A673 (cell line): Measurements from ENCODE around the gene CUBN. TPM values are rescaled to one million over a fixed set of nuclear protein-coding genes. Genes with fewer than 3 reads are reported as not detected.

Experiments
- BruUV-seq: library from RNA; stranded (reverse); fragments of 400-500 nt; replicated peaks from 2 replicates; lab custom pipeline; 2021; lab: Mats Ljungman, UMichigan
- CTCF ChIA-PET: fragments of 300-600 bp; sonication (Branson Sonifier 250); formaldehyde crosslinking; loops from one replicate; lab custom pipeline; 2022; ENCODE audit warnings: antibody characterized with exemption; lab: Charles Lee
- POLR2A ChIA-PET: fragments of 300-600 bp; sonication (Branson Sonifier 250); formaldehyde crosslinking; loops from one replicate; lab custom pipeline; 2022; ENCODE audit warnings: antibody characterized with exemption; ENCODE audit not compliant: low non-redundant PET; lab: Charles Lee
- DNase-seq: peaks from one replicate; pipeline ENCODE4 v3.0.0-alpha.2; 2015; ENCODE audit warnings: low spot score
- H3K27ac ChIP-seq: fragments of 200-600 bp; sonication (generic); 2 replicates; pipeline ENCODE4 v1.5.1; 2016; ENCODE audit warnings: mixed run types, low read depth, mild to moderate bottlenecking, mixed read lengths, antibody characterized with exemption, low read length; ENCODE audit not compliant: poor library complexity, severe bottlenecking
- H3K27me3 ChIP-seq: fragments of 200-600 bp; sonication (generic); replicated peaks from 2 replicates; pipeline ENCODE4 v1.6.1; 2017; ENCODE audit warnings: mixed run types, low read depth, mild to moderate bottlenecking, mixed read lengths, antibody characterized with exemption, low read length; ENCODE audit not compliant: insufficient read depth, poor library complexity
- H3K36me3 ChIP-seq: fragments of 200-600 bp; sonication (generic); 2 replicates; pipeline ENCODE4 v1.6.1; 2016; ENCODE audit warnings: mixed run types, mild to moderate bottlenecking, mixed read lengths, antibody characterized with exemption, low read length; ENCODE audit not compliant: insufficient read depth, poor library complexity, severe bottlenecking
- H3K4me1 ChIP-seq: fragments of 200-600 bp; sonication (generic); 2 replicates; pipeline ENCODE4 v1.6.1; 2017; ENCODE audit warnings: mixed run types, mild to moderate bottlenecking, mixed read lengths, antibody characterized with exemption, low read length; ENCODE audit not compliant: insufficient read depth, poor library complexity, severe bottlenecking
- H3K4me3 ChIP-seq: fragments of 200-600 bp; sonication (generic); 2 replicates; pipeline ENCODE4 v1.5.1; 2016; ENCODE audit warnings: low read depth, mixed run types, mild to moderate bottlenecking, mixed read lengths, low read length; ENCODE audit not compliant: poor library complexity, severe bottlenecking
- H3K9me3 ChIP-seq: fragments of 200-600 bp; sonication (generic); 2 replicates; pipeline ENCODE4 v1.6.1; 2016; ENCODE audit warnings: mixed run types, low read depth, mild to moderate bottlenecking, mixed read lengths, antibody characterized with exemption, low read length; ENCODE audit not compliant: poor library complexity, severe bottlenecking
- CTCF ChIP-seq: fragments of 300-800, 200-600 bp; sonication (generic); conservative IDR thresholded peaks from 2 replicates; pipeline ENCODE4 v1.5.1; 2017; ENCODE audit warnings: low read depth, mild to moderate bottlenecking, antibody characterized with exemption, low read length, moderate library complexity, mixed read lengths
- EZH2 ChIP-seq: fragments of 200-600 bp; sonication (generic); IDR thresholded peaks from 2 replicates; pipeline ENCODE4 v1.6.1; 2017; ENCODE audit warnings: borderline replicate concordance, low read depth, mild to moderate bottlenecking, mixed read lengths, antibody characterized with exemption, low read length; ENCODE audit not compliant: poor library complexity, severe bottlenecking
- intact Hi-C: fragments of 100-400 bp; cut with micrococcal nuclease; formaldehyde crosslinking; loops from one replicate; pipeline ENCODE4 v1.10.0; 2022; ENCODE audit not compliant: unreplicated experiment
- total RNA-seq: library from RNA; stranded (reverse); gene quantifications from 2 replicates; pipeline ENCODE4 v1.2.3, GENCODE V29; 2021

The CUBN gene
- total RNA-seq, 1 experiment from 2014 or later, result 3.4 TPM

- POLR2A ChIA-PET, result no interaction called here
- intact Hi-C loops, result no loop called here
- no TSS peak for BruUV-seq
- CTCF ChIA-PET, result no interaction called here
- H3K4me3 ChIP-seq, result no peak overlapping the region
- no peak for DNase-seq
- no peaks in the 10 kb centered on the region for H3K36me3 ChIP-seq
- H3K4me1 ChIP-seq, result no peaks in the 10 kb centered on the region
- no peaks in the 10 kb centered on the region for H3K27me3 ChIP-seq
- TF ChIP-seq CTCF (no peak), EZH2 (no peak)
- H3K27ac ChIP-seq, result no peak overlapping the region
- H3K9me3 ChIP-seq, result peaks cover 6% of the 10 kb centered on the region
These were observed 29.0 kb downstream of the CUBN start for GRCh38 chr10:17100586-17100985.

GRCh38 chr10:17098012-17098411 lies 31.6 kb downstream of the CUBN start:
- peaks cover 19% of the 10 kb centered on the region for H3K9me3 ChIP-seq
- no peaks in the 10 kb centered on the region for H3K27me3 ChIP-seq
- H3K27ac ChIP-seq, result no peak overlapping the region
- H3K4me3 ChIP-seq, result no peak overlapping the region
- CTCF ChIA-PET, result no interaction called here
- TF ChIP-seq CTCF (no peak), EZH2 (no peak)
- no TSS peak for BruUV-seq
- H3K4me1 ChIP-seq, result no peaks in the 10 kb centered on the region
- DNase-seq, result no peak
- POLR2A ChIA-PET, result no interaction called here
- intact Hi-C loops, result no loop called here
- no peaks in the 10 kb centered on the region for H3K36me3 ChIP-seq

GRCh38 chr10:17094844-17095243 lies 34.8 kb downstream of the CUBN start:
- BruUV-seq, result no TSS peak
- no peak overlapping the region for H3K4me3 ChIP-seq
- H3K27ac ChIP-seq, result no peak overlapping the region
- DNase-seq, result no peak
- H3K27me3 ChIP-seq, result no peaks in the 10 kb centered on the region
- TF ChIP-seq EZH2 (no peak), CTCF (no peak)
- no peaks in the 10 kb centered on the region for H3K36me3 ChIP-seq
- ChIA-PET POLR2A (no interaction called here), CTCF (no interaction called here)
- intact Hi-C loops, result no loop called here
- H3K4me1 ChIP-seq, result no peaks in the 10 kb centered on the region
- peaks cover 19% of the 10 kb centered on the region for H3K9me3 ChIP-seq
